GM21381 (cell line): ENCODE data around the gene SLC29A4.
"Not testable (repeated sequence)": the region's sequence is repeated elsewhere in the genome, so short reads cannot be mapped to it uniquely, and the experiment has no call there.

Experiments used
- ATAC-seq: cut with Tn5 transposase; IDR thresholded peaks from one replicate; pipeline ENCODE4 v1.9.1; 2021; ENCODE audit warnings: mild to moderate bottlenecking, moderate library complexity; ENCODE audit not compliant: unreplicated experiment

The SLC29A4 gene

GRCh38 chr7:5320802-5321396 is 38.2 kb downstream of the SLC29A4 start:
- no peak for ATAC-seq

- no peak for ATAC-seq
These were observed 40.1 kb downstream of the SLC29A4 start for GRCh38 chr7:5322621-5323410.

GRCh38 chr7:5323800-5324781 is 41.3 kb downstream of the SLC29A4 start:
- ATAC-seq = not testable (repeated sequence)

- ATAC-seq = no peak
These were observed 42.2 kb downstream of the SLC29A4 start for GRCh38 chr7:5324961-5325360.

- no peak for ATAC-seq
These were observed 47.5 kb downstream of the SLC29A4 start for GRCh38 chr7:5330288-5330687.

GRCh38 chr7:5332579-5332978 is 49.8 kb downstream of the SLC29A4 start:
- ATAC-seq = no peak

GRCh38 chr7:5333121-5334045 is 50.6 kb downstream of the SLC29A4 start:
- no peak for ATAC-seq

GRCh38 chr7:5334671-5335070 is 51.9 kb downstream of the SLC29A4 start:
- ATAC-seq = no peak

GRCh38 chr7:5337047-5337446 is 54.3 kb downstream of the SLC29A4 start:
- ATAC-seq = no peak

GRCh38 chr7:5339955-5340354 is 57.2 kb downstream of the SLC29A4 start:
- ATAC-seq = no peak

GRCh38 chr7:5342631-5343030 is 59.9 kb downstream of the SLC29A4 start:
- ATAC-seq = no peak

- no peak for ATAC-seq
These were observed 61.1 kb downstream of the SLC29A4 start for GRCh38 chr7:5343884-5344283.

- no peak for ATAC-seq
These were observed 61.6 kb downstream of the SLC29A4 start for GRCh38 chr7:5344342-5344741.

- ATAC-seq = no peak
These were observed 62.4 kb downstream of the SLC29A4 start for GRCh38 chr7:5345171-5345570.

- no peak for ATAC-seq
These were observed 62.9 kb downstream of the SLC29A4 start for GRCh38 chr7:5345671-5346070.

GRCh38 chr7:5348134-5349004 is 65.6 kb downstream of the SLC29A4 start:
- no peak for ATAC-seq

GRCh38 chr7:5349005-5349380 is 66.2 kb downstream of the SLC29A4 start:
- ATAC-seq = no peak

GRCh38 chr7:5349437-5350173 is 66.9 kb downstream of the SLC29A4 start:
- ATAC-seq = no peak

- ATAC-seq = no peak
These were observed 67.4 kb downstream of the SLC29A4 start for GRCh38 chr7:5350174-5350463.
